GM19240 (cell line): ENCODE data around the gene ANKMY2.
"Not testable (repeated sequence)": the region's sequence is repeated elsewhere in the genome, so short reads cannot be mapped to it uniquely, and the experiment has no call there.

Experiments
- DNase-seq: peaks from one replicate; pipeline ENCODE4 v3.0.0; 2011; ENCODE audit warnings: low spot score; ENCODE audit not compliant: insufficient read length

The ANKMY2 gene

DNA sequence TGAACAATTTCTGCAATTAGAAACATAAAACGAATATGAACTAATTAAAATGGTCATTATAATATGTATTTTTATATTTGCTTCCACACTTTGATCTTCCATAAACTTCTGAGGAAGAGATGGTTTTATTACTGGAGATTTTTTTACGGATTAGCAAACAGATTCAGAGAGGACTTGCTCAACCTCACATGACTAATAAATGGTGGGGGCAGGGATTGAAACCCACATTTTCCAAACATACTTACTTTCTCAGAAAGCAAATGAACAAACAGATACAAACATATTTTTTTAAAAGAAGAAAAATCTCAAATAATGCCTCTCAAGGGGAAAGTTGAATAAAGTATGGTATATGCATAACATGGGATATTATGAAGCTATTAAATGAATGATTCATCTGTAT lies 18.3 kb downstream of the ANKMY2 start:
- no peak for DNase-seq

DNA sequence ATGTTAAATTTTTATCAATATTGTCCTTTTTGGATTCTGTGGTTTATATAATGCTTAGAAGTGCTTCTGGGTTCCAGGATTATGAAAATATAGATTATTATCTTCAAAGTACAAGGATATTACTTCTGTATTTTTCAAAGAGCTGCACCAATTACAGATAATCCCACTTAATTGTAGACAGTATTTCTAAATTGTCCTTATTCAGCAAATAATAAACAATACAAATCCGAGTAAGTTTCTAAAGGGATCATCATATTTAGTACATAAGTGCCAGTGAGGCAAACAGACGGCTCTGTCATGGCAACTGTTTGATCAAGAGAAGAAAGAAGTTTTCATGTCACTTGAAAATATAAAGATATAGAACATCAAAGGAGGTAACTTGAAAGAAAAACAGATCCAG lies 19.2 kb downstream of the ANKMY2 start:
- no peak for DNase-seq

DNA sequence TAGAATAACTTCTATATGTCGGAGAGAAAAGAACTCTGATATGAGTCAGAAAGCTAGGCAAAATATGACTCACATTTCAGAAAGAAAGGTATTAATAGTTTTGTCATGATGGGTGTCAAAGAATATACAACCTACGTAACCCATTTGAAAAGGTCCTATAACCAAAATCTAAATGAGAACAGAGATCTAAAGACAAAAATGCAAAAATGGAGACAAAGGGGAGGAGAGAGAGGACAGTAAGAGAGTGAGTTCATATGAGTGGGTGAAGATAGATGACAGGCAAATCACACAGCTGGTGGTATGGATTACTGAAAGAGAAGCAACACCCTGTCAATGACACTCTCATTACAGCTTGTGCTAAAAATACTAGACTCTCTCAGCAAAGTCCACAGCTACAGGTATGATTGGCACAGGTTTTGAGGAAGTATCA lies 25.6 kb downstream of the ANKMY2 start:
- no peak for DNase-seq

DNA sequence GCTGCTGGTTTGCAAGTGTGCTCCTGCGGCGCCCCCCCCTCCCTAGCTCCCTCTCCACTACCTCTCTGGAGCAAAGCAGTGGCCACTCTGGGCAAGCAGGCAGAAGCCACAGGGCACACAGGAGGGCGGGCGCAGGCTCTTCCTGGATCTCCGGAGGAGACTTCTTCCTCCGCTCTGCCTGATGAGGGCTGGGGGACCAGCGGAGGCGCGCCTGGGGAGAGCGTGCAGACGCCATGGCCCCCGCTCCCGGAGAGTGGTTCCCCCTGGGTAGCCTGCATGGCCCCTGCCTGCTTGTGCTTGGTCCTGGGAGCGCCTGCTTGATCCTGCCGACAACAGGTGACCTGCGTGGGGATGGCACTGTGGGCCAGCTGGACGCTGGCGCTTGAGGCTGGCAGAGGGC lies 29.0 kb downstream of the ANKMY2 start:
- no peak for DNase-seq

DNA sequence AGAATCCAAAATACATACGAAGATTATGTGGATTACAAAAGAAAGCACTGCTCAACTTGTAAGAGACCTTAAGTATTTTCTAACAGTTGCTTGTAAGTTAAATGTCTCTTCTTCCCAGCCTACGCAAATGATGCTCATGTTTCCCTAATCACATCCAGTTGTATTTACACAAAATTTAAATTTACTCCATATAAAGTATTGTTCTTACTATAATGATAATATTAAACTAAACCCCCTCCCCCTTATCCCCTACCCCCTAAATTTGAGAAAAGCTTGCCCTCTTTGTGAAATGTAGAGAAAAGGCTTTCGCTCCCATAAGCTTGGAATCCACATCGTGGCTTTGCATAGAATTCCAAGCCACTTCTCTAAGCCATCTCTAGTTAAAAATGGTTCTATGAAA lies 29.4 kb downstream of the ANKMY2 start:
- no peak for DNase-seq

DNA sequence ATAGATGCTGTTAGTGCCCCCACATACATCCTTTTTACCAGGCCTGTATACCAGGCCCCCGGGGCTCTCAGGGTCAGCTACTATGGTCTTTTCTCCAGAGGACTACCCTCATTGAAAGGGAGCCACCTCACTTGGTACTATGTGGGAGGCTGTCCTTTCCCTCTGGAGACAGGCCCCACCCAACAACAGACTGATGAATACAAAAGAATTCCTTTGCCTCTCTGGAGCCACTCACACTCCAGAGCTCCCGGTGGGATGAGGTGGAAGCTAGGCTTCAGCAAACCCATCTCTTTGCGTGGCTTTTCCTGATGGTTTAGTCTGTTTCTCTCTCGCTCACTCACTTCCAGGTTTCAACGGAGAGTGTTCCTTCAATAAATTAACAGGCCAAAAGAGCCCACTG lies 30.3 kb downstream of the ANKMY2 start:
- DNase-seq = no peak

DNA sequence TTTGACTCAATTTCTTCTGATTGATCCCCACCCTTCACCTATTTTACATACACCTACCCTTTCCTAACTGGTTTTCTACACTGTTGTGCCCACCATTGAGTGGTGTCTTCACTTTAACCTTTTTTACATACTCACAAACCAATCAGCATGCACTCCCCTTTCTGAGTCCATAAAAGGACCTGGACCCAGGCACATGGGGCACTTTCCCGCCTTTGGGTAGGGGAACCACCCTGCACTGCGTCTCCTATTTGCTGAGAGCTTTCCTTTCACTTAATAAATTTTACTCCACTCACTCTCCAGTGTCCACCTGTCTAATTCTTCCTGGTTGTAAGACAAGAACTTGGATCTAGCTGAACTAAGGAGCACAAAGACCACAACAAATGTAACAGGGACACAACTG lies 33.8 kb downstream of the ANKMY2 start:
- DNase-seq = no peak

DNA sequence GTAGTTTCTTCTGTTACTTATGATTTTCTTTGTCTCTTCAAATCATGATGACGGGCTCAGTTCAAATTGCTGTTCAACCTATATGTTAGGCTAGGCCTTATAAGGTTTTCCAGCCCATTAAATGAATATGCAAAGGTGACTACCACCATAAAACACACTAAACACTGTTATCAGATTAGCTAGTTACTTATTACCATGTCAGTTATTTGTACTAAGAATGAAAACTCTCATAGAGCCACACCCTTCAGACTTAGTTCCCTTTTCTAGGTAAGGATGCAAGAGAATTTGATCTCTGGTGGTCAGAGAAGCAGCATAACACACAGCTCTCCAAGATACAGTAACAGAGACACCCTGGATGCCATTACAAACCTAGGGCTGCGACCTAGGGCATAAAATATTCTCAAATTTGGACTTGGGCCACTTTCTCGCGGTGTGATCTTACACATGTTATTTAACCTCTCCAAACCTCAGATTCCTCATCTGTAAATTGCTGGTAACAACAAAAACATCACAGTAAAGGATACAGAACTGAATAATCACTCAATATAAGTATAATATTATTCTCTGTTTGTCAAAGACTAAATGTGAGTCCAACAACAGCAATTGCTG lies 35.6 kb downstream of the ANKMY2 start:
- DNase-seq = no peak

DNA sequence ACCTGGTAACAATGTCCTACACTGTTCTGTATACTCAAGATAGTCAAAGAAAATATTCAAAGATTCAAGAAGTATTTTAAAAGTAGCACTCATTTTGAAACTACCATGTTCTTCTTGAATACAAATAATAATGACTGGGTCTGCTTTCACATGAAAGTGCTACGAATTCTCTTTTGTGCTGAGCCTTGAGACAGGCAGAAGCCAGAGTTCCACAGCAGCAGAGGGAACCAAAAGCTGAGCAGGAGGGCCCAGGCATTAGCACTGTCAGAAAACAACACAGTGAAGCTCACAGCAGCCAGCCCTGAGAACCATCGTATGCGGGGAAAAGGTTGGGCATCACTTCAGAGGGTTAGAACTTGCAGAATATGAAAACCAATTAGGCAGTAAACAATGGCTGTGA lies 38.9 kb downstream of the ANKMY2 start:
- DNase-seq = no peak

DNA sequence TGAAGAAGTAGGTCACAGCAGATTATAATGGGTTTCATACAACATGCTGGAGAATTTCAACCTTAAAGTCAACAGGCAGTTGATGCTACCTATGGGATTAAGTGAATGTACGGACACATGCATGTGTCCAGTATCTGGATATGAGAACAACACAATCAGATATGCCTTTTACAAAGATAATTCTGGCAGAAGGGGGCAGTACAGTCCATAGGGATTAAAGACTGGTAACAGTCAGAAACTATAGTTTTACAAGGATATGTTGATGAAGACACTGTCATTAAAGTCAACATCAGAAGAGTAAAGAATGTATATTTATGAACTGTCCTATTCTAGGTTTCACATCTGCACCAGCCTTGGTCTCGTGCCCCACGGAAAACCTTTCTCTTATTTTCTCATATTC lies 41.5 kb downstream of the ANKMY2 start:
- DNase-seq = no peak

DNA sequence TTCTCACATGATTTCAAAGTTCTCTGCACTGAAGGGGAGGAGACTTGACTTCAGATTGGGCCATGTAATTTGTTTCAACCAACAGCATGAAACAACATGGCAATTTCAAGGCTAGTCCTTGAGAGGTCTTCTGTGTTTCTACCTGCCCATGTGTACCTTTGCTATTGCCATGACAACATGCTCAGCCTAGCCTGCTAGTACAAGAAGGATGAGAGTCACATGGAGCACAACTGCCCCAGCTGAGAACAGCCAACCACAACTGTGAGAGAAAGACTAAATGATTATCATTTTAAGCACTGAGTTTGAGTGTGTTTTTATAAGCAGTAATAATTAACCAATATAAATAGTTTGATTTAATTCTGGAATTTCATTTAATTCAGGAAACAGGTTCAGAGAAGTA lies 41.9 kb downstream of the ANKMY2 start:
- DNase-seq = no peak

DNA sequence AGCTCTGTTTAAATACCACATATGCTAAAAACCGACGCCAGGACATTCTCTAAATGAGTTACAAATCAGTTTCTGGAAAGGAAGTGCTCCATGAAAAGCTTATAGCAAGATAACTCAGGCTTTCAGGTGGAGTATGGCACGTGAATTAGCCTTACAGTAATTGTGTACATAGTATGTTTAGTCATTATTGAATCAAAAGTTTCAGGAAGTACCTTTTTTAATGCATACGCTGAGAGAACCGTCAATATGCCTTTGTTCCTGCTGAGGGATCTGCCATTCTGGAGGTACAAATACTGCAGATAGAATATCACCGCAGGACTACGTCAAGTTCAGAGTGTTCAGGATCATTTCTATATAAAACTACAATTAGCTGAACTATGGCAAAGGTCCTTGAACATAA lies 45.7 kb downstream of the ANKMY2 start:
- DNase-seq = no peak

DNA sequence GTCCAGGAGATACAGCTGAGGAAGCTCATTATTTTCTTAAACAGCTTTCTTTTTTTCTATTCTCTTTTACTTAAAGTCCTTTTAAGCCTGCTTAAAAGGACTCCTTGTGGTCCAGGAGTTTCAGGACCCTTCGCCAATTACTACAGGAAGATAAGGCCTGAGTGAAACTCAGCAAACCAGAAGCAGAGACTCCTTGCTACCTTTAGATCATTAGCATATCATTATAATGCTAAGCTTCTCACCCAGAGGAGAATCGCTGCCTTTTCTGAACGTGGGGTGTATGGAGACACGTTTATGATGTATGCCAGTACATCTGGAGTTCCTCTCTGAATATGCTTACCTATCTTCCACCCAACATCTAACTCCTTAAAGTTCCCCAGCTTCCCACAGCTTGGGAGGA lies 47.5 kb downstream of the ANKMY2 start:
- DNase-seq = no peak

DNA sequence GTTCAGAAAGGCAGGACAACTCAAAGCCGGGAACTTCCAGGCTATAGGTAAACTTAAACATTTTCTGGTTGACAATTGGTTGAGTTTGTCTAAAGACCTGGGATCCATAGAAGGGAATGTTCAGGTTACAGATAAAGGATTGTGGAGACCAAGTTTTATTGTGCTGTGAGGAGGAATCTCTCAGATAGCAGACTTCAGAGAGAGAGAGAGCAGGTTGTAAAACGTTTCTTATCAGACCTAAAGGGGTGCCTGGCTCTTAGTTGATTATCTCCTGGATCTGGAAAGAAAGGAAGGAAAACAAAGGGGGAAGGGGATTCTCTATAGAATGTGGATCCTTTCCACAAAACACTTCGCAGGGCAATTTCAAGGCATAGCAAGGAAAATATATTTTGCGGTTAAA lies 50.0 kb downstream of the ANKMY2 start:
- DNase-seq = not testable (repeated sequence)

DNA sequence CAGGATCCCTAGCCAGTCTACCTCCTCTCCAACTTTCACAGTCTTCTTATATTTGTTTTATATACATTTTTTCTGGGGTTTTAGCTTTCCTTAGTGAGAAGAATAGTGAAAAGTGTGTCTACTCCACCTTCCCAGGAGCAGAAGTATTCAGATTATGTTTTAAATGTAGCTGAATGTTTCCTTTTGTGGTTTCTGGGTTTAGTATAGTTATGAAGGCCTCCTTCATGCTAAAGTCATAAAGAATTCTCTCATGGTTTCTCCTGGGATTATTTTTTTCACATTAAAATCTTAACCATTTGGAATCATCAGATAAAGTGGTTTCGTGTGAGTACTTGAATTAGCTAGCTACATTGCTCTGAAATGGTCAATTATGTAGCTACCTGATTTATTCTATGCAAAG lies 50.9 kb downstream of the ANKMY2 start:
- DNase-seq = no peak

DNA sequence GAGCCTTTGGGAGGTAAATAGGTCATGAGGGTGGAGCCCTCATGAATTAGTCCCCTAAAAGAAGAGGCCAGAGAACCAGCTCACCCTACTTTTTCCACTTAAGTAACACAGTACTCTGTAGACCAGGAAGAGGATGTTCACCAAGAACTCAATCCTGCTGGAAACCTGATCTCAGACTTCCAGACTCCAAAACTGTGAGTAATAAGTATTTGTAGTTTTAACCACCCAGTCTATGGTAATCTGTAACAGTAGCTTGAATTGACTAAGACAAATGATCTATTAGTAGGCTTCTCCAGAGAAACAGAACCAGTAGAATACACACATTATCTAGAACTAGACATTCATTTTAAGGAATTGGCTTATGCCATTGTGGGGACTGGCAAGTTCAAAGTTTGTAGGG lies 51.5 kb downstream of the ANKMY2 start:
- DNase-seq = no peak

DNA sequence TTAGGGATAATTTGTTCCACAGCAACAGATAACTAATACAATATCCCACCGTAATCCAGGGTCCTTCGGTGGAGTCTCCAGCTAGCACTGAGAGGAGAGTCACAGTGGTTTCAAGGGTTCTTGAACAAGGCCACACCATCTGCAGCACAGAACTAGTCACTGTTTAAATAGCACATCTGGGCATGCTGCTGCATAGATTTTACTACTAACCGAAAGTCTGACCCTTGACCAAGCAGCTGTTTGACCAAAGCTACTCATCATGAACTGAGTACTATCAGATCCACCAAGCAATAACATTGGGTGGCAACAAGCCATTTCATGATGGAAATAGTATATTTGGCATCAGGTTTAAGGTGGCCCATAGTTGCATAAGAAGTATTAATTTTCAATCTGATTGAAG lies 53.2 kb downstream of the ANKMY2 start:
- DNase-seq = no peak

DNA sequence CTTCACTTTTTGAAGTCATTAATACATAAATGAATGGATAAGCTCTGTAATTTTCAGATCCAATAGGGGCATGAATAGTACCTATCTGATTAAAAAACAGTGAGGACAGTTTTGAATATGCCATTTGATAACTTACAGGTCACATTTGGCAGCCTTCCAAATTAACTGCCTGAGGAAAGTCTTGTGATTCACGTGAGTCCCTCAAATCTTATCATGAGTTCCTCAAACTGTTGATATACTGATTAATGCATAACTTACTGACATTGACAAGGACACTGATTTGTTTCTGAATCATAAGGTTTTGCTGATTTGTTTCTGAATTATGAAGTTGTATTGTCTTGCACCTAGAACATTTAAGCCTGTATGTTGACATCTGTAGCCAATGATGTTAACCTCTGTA lies 55.1 kb downstream of the ANKMY2 start:
- DNase-seq = no peak

DNA sequence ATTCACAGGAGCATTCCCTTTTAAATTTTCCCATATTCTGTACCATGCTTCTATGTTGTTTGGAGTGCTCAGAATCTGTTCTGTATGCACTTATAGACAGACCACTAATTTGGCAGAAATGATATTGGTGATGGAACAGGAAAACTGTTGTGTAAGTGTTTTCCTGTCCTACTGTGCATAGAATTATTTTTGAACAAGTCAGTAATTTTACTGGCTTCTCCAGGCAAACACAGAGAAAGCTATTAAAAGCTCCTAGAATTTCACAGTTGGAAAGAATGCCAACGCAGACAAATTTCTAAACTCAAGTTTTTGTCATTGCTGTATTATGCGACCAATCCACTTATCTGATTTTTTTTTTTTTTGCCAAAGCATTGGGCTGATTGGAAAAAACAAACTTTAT lies 55.7 kb downstream of the ANKMY2 start:
- no peak for DNase-seq

DNA sequence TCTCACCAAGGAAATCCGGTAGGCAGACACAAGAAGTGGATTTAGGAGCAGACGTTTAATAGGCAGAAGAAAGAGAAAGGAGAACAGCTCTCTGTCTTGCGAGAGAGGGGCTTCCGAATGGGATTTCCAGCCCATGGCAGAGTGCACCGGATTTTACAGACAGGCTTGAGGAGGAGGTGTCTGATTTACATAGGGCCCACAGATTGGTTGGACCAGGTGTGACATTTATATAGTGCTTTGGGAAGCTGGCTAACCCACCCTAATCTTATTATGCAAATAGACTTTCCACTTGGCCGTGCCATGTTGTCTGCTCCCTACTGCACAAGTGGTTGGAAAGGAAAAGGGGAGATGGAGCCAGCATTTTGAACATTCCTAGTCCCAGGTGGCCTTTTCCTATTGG lies 57.8 kb downstream of the ANKMY2 start:
- no peak for DNase-seq

DNA sequence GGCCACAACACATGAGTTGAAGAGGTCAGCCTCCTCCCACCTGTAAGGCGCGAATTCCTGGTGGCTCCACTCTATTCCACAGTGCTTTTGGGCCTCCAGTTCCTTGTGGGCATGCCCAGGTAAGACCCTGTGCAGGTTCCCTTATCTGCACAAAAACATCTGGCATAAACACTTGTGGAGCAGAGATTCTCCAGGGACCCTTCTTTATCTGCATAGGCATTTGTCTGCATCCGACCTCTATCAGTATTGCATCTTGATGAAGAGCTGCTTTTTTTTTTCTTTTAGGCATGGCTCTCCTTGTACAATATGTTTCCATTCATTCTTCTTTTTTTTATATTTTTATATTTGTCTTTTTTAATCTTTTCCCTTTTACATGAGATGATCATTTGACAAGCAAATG lies 58.4 kb downstream of the ANKMY2 start:
- no peak for DNase-seq

DNA sequence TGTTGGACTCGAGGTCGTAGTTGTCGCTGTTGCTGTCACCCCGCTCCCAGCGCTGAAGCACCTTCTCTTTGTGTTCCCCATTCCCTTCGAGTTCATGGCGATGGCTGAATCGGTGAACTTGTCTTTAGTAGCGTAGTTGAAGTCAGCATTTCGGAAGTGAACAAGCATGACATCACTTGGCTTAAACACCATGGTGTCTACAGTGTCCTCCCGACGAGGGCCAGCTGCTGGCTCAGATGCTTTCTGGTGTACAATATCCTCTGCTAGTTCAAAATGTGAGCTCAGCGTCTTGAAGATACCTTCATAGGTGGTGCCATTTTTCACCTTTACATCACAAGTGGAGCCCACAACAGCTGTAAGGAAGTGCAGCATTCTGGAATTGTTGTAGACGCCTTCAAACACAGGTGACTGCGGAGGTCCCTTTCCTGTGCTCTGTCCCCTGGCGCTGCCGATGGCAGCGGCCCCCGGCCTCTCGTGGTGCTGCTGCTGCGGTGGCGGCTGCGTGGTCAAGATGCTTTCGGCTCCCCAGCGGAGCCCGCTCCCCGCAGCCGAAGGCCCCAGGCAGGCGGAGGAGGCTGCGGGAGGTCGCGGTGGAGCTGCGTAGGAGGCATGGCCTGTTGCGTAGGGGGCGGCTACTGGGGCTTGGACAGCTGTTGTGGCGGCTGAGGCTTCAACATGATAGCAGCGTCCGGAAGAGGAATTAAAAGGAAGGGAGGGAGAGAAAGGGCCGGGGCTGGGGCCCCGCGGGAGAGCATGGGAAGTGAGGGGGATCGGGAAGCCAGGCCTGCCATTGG lies 59.3 kb downstream of the ANKMY2 start:
- no peak for DNase-seq

DNA sequence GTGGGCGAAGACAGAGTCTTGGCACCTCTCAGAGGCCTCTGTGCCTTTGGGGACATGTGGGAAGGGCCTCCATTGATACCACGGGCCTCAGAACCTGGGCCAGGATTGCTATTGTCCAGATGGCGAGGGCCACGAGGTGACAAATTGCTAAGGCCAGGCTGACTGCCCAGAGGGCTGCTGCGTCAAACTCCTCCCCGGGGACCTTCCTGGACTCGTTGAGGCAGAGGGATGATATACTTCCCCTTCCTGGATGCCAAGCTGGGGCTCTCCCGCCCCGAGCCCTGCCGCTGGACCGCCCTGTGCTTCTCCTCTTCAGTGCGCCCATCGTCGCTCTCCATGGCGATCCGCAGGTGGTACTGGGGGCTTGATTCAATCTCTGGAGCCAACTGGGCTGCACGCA lies 60.0 kb downstream of the ANKMY2 start:
- DNase-seq = no peak
